SK-N-MC (cell line): ENCODE measurements around the gene TGFA.

ENCODE experiments used
- EZH2 ChIP-seq: fragments of 200-600 bp; sonication (generic); IDR thresholded peaks from one replicate; pipeline ENCODE4 v1.6.1; 2017; ENCODE audit warnings: antibody characterized with exemption
- POLR2AphosphoS5 ChIP-seq: IDR thresholded peaks from 2 replicates; pipeline ENCODE4 v1.6.1; 2012; ENCODE audit warnings: mild to moderate bottlenecking, low read depth, low read length, borderline replicate concordance

DNA sequence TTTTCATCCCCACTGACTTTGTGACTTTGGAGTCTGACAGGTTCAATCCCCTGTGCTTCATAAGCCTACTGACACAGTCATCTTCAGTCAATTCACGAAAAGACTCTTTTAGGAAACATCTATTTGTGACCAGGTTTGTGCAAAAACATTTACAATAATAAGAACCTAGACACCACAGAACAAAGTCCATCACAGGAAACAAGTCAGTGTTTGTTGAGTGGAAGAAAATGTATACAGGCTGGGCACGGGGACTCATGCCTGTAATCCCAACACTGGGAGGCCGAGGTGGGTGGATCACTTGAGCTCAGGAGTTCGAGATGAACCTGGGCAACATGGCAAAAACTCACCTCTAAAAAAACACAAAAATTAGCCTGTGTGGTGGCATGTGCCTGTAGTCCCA is 49.7 kb downstream of the TGFA start:
- TF ChIP-seq POLR2AphosphoS5: no peak
- no peak for TF ChIP-seq EZH2
